Renal cortex interstitium (tissue), 11 donors: ENCODE measurements around the gene ECSCR. TPM values are rescaled to one million over a fixed set of nuclear protein-coding genes. Genes with fewer than 3 reads are reported as not detected.
"Not testable (repeated sequence)": the region's sequence is repeated elsewhere in the genome, so short reads cannot be mapped to it uniquely, and the experiment has no call there.

Experiments used
- DNase-seq, 11 donors: peaks; one replicate each; pipeline ENCODE4 v3.0.0-alpha.2; 2013; ENCODE audit warnings: low read depth in 9 of 11, low spot score in 4 of 11; ENCODE audit errors: extremely low read depth in 1 of 11
- polyA plus RNA-seq, 3 donors: library from polyadenylated mRNA; unstranded; fragments of 120-200 nt; gene quantifications; one replicate each; pipeline ENCODE4 v1.2.1, GENCODE V29; 2013; ENCODE audit not compliant: insufficient read length in 3 of 3

Gene ECSCR
- polyA plus RNA-seq, 3 donors: 21.0 to 25.8 (median 24.4) TPM

DNA sequence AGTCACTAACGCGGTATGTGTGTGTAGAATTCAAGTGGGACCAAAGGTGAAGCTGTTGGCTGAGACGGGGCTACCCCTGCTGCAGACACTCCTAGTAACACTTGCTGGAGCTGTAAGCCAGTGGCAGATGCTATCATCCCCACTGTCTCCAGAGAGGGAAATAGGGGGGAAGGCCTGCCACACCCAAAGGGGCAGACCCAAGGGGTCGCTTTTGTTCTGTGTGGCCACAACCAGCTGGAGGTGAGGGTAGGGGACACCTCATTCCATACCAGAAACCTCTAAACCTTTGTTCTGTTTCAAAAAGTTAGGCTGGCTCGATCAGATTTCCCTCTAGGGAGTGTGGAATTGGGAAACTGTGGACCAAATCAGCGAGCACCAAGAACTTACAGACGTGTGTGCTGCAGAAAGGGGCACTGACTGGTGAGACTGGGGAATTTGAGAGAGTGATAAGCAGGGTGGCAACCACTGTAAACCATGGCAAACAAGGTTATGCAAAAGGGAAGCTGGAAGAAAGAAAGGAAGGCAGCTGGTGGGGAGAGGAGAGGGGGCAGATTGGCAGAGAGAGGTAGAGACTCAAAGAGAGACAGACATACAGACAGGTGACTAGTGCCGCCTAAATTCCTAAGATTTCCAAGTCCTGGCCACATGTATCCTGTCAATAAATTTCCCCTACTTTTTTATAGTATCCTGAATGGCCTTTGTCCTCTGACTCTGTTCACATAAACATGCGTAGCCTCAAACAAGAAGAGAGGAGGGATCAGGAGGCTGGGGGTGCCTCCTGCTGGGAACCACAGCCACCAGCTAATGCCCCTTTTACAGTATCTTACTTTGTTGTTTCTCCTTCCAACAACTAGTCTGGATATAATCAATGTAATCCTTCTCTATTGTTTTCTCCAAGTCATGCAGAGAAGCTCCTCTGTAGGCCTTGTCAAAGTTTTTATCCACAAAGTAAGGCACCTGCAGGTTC lies 43.0 kb downstream of the ECSCR start:
- DNase-seq: no peak

DNA sequence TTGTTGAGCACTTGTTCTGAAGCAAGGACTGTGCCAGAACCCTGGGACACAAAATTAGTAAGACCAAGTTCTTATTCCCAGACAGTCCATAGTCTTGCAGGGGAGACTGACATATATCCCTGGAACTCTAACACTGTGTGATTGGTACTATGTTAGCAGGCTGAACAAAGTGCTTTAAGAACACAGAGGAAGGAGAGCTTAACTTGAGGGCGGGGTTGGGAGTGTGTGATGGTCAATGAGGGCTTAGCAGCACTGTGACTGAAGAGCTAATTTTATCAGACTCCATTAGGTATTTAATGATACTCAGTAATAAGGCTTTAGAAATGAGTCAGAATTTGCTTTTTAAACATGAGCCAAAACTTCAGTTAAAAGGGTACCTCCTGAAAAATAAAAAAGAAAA lies 43.8 kb downstream of the ECSCR start:
- DNase-seq: no peak

GRCh38 chr5:139417214-139417613 lies 45.3 kb downstream of the ECSCR start:
- DNase-seq: no peak

- no peak for DNase-seq
Measured at GRCh38 chr5:139416651-139417050, 45.9 kb downstream of the ECSCR start.

DNA sequence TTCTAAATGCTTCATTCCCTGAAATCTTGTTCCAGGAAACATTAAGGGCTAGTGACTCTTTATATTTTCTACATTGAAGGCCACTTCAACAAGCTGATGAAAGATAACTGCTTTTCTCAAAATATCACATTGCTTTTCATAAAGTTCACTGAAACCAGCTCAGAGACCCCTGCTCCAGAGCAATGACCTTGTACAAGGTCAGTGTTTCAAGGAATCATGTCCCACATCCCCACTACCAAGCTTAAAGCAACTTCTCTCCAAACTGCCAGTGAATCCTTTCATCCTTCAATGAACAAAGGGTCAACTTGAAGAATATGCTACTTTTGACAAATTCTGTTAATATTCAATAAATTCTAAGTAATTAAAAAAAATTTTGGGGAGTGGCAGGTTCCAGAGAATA lies 46.7 kb downstream of the ECSCR start:
- DNase-seq: no peak

GRCh38 chr5:139415221-139415861 lies 47.2 kb downstream of the ECSCR start:
- no peak for DNase-seq

GRCh38 chr5:139414581-139415130 lies 47.9 kb downstream of the ECSCR start:
- DNase-seq: no peak

GRCh38 chr5:139413963-139414362 lies 48.6 kb downstream of the ECSCR start:
- DNase-seq: no peak

GRCh38 chr5:139413153-139413552 lies 49.4 kb downstream of the ECSCR start:
- no peak for DNase-seq

DNA sequence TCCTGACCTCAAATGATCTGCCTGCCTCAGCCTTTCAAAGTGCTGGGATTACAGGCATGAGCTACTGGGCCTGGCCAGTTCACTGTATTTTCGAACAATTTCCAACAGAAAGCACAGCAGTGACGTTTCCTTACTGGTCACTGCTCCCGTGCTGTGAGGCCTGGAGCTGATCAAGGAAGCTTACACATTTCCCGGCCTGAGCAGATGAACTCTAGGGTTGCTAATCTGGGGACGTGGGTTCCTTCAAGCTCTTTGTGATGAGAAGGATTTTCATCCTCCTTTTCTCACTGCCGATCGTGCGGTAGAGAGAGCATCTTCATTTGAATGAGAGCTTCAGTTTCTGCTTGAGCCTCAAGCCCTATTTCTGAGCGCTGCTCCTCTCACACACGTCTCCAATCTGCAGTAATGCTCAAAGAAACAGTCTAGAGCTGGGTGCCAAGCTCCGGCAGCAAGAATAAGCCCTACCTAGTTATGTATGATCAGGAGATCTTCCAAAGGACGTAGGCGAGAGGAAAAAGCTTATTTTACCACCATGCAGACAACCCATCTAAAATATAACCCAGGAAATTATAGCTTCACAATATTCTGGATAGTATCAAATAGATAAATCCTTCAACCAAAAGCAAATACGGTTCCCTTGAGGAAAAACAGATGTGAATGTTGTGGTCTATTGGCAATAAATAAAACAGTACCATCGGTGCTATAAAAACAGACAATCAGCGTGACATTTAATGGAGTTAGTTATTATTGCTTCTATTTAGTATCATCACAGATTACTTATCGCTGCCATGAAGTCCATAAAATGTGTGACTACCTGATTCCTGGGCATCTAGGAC lies 51.3 kb downstream of the ECSCR start:
- DNase-seq: no peak

GRCh38 chr5:139410121-139410992 lies 52.2 kb downstream of the ECSCR start:
- DNase-seq: no peak

- DNase-seq: not testable (repeated sequence)
Measured at GRCh38 chr5:139409116-139409515, 53.4 kb downstream of the ECSCR start.

DNA sequence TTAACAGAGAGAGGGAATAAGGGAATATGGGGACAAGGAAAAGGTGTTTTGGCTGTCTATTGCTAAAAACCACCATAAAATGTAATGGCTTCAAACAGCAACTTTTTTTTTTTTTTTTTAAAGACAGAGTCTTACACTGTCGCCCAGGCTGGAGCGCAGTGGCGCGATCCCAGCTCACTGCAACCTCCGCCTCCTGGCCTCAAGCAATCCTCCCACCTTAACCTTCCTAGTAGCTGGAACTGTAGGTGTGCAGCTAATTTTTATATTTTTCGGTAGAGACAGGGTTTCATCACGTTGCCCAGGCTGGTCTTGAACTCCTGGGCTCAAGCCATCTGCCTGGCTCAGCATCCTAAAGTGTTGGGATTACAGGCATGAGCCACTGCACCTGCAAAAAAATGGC lies 54.4 kb downstream of the ECSCR start:
- DNase-seq: no peak

DNA sequence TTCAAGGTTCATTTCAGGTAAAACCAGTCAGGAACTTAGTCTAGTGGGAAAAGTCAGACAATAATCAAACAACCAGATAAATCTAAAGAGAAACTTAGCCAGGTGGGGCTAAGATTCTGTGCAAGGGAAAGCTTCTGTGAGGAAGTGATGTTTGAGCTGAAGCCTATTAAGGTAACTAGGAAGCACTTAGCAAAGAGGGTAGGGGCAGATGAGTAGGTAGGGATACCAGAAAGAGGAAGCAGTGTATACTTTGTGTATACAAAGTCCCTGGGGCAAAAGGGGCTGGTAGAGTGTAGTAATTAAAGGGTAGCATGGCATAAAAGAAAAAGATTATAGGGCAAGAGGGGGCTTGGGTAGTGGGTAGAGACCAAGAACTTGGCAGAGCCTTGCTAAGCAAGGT lies 55.0 kb downstream of the ECSCR start:
- no peak for DNase-seq

- DNase-seq: no peak
Measured at GRCh38 chr5:139406963-139407362, 55.6 kb downstream of the ECSCR start.

DNA sequence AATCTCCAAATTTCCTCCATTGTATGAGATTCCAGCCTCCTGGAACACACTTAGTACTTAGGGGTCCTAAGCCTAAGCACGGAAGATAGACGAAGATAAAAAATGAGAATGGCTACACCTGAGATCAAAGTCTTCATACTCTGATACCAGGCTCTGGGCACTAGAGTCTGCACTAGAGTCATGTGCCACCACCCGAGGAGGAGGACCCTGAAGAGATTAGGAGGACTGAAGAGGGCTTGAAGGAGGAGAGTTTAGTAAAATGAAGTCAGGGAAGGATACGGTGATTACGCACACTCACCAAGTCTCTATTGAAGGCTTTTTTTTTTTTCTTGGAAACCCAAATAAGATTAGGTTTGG lies 58.1 kb downstream of the ECSCR start:
- DNase-seq: no peak

- DNase-seq: peak; percentile 90 to 98 (median 97)
Measured at GRCh38 chr5:139403787-139404483, 58.6 kb downstream of the ECSCR start, which contains the start of gene SPATA24. TSS of gene SPATA24 (minus strand) at chr5:139404089. CDS start at chr5:139404060, 29 bp downstream.

- no peak for DNase-seq
Measured at GRCh38 chr5:139403418-139403786, 59.1 kb downstream of the ECSCR start.
